ENCODE measurements around the gene RGS5.

GRCh38 chr1:163205513-163205912, 2.8 kb upstream of the RGS5 start:
- TF ChIP-seq CTCF (optimal IDR thresholded peaks at IDR 0.05 in 1 of 3, IDR thresholded peaks at IDR 0.05 in 1 of 3, conservative IDR thresholded peaks at IDR 0.05 in 1 of 3; ENCODE audit: extremely low read depth in 1 of 3, insufficient read depth in 2 of 3, low read length in 3 of 3) (no peak), EZH2 (IDR thresholded peaks at IDR 0.05; ENCODE audit: low read length) (no peak)
